ENCODE measurements around the gene CLDN6.

CLDN6 gene

DNA sequence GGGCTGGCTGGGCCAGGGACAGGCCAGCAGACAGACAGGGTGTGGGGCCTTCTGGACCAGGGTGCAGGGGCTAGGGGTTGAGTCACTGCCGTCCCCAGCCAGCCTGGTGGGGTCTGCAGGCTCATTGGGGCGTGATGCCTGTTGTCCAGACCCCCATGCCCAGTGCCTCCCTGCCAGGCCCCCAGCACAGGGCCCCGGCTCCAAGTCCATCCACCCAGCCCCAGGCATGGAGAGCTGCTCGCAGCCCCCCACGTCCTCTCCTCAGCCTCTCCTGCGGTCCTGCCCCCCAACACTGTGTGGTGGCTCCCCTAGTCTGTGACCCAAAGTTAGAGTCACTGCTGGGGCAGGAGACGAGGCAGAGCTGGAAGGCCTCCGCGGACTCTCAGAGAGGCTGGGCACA lies 30.7 kb downstream of the CLDN6 start:
- no peak for DNase-seq

GRCh38 chr16:2986623-2987188 lies 31.3 kb downstream of the CLDN6 start:
- DNase-seq = no peak

DNA sequence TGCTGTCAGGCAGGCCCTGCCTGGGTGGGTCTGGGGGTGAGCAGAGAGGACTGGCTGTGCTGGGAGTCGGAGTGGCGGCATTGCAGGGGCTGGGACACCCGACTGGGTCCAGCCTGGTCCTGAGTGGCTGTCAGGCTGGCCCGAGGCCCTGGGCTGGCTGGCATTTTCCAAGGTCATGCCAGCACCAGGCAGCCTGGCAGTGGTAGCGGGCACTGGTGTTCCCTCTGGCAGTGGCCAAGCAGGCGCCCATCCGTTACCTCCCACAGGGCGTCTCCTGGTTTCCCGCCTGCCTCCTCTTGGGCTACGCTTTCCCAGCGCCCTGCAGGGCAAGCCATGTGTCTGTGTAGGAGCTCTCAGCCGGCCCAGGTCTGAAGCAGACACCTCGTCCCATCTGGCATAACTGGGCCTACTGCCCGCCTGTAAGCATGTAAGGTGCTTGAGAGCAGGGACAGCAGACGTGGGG lies 32.1 kb downstream of the CLDN6 start:
- DNase-seq = no peak

- no peak for DNase-seq
Measured at GRCh38 chr16:2985462-2985861, 32.5 kb downstream of the CLDN6 start.

DNA sequence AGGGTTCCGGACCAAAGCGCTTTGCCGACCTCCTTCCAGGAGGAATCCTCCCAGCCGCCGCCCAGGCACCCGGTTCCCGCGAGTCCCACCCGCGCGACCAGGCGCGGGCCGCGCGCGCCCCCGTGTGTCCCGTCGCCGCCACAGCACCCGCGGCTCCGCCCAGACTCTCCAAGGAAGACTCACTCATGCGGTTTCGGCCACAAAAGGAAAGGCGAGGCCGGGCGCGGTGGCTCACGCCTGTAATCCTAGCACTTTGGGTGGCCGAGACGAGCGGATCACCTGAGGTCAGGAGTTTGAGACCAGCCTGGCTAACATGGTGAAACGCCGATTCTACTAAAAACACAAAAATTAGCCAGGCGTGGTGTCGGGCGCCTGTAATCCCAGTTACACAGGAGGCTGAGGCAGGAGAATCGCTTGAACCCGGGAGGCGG lies 34.3 kb downstream of the CLDN6 start:
- peak; percentile 82 for DNase-seq

DNA sequence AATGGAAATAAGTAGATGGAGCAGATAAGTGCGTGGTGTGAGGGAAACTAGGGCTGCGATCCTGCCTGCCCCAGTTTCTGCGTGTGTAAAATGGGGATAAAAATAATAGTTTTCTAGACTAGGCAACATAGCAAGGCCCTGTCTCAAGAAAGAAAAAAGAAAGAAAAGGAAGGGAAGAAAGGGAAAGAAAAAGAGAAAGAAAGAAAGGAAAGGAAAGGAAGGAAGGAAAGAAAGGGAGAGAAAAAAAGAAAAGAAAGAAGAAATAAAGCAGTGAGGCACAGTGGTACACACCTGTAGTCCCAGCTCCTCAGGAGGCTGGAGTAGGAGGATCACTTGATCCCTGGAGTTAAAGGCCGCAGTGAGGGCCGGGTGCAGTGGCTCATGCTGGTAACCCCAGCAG lies 35.6 kb downstream of the CLDN6 start:
- no peak for DNase-seq

- DNase-seq = no peak
Measured at GRCh38 chr16:2981899-2982250, 36.1 kb downstream of the CLDN6 start.

DNA sequence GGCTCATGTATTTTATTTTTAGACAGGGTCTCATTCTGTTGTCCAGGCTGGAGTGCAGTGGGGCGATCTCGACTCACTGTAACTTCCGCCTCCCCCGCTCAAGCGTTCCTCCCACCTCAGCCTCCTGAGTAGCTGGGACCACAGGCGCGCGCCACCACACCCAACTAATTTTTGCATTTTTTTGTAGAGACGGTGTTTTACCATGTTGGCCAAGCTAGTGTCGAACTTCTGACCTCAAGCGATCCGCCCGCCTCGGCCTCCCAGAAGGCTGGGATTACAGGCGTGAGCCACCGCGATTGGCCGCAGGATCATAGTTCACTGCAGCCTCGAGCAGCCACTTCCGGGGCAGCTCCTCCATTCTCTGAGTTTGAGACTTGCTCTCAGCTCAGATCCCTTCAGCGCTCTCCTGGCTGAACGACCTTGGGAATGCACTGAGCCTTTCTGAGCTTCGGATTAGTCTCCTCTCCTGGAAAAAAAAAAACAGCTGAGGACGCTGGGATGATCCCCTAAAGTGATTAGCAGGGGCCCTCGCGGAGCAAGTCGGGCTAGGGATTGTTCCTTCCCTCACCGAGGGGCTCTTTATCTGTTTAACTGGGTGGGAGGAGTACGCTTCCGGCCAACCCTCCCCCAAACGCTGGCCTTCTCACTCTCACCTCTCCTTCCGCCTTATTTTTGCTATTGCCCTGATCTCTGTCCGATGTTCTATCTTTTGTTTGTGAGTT lies 36.6 kb downstream of the CLDN6 start:
- no peak for DNase-seq

DNA sequence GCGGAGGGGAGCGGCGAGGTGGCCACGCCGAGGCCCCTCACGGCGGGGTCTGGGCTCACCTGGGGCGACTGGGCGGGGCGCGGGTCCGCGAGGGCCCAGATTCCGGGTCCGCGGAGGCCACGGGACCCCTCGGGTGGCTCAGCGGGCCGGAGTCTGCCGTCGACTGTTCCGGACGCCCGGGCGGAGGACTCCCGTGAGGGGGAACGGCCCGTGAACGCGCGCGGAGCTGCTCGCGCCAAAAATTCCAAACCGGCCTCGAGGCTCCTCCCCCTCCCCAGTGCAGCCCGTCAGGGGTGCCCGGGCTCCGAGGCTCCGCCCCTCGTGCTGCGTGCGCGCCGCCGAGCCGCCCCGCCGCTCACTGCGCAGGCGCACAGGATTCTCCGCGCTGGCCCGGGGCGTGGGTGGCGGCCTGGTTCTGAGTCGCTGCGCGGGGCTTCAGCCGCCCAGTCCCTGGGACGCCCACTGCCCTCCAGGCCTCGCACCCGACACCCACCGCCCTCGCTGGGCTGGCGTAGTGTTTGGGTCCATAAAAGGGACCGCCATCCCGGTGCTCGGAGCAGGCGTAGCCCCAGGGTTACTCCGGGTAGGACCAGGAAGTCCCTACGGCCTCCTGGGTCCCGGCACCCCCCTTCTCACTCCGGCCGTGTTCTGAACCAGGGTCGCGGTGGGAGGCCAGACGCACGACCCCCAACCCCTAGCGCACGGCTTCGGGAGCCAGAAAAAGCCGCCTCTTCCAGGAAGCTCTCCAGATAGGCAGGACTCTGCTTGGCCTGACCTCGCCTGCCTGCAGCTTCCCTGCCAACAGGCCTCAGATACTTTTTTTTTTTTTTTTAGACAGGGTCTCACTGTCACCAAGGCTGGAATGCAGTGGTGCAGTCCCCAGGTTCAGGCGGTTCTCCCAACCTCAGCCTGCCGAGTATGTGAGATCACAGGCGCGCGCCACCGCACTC lies 37.5 kb downstream of the CLDN6 start, which contains the start of gene PKMYT1:
PKMYT1 (minus strand) TSS at position 220 of the 950 bp plus-strand sequence. CDS start 789 bp downstream, outside the sequence.
- DNase-seq = peak; percentile 83

DNA sequence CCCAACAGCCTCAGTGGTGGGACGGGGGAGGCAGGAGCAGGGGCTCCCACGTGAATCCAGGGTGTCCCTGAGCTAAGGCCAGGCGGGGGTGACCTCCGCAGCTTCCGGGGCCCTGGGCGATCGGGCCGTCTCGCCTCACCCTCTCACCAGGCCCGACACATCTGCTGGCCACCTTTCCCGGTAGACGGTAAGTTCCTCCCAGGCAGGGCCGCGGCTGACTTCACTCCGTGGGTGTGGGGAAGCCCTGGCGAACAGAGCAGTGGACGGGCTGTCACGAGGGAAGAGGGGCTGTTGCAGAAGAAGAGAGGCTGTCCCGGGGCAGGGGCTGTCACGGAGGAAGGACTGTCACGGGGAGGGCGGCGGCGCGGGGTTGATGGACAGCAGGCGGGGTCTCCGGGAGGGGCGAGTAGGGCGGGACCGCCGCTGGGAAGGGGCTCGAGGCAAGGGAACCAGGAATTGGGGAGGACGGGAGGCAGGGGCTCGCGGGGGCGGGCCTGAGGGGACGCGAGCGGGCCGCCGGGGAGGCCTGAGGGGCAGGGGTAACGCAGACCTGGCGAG lies 38.2 kb downstream of the CLDN6 start:
- no peak for DNase-seq

DNA sequence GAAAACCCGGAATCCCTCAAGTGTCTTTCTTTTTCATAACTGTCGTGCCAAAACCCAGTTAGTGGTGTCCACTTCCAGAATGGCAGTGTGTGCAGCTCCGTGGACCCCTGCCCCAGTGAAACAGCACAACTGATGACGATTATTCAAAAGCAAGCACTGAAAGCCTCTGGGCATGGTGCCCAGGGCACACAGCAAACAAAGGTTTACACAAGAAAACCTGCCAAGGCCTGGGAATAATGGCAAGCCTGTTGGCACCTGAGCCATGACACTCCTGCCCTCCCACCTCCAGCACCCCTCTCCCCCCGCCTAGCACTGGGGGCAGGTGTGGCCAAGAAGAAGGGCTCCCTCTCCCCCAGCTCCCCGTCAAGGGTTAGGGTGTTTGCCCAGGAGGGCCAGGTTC lies 40.5 kb downstream of the CLDN6 start:
- DNase-seq = no peak

GRCh38 chr16:2976673-2977072 lies 41.3 kb downstream of the CLDN6 start:
- no peak for DNase-seq

- no peak for DNase-seq
Measured at GRCh38 chr16:2976201-2976600, 41.8 kb downstream of the CLDN6 start.

DNA sequence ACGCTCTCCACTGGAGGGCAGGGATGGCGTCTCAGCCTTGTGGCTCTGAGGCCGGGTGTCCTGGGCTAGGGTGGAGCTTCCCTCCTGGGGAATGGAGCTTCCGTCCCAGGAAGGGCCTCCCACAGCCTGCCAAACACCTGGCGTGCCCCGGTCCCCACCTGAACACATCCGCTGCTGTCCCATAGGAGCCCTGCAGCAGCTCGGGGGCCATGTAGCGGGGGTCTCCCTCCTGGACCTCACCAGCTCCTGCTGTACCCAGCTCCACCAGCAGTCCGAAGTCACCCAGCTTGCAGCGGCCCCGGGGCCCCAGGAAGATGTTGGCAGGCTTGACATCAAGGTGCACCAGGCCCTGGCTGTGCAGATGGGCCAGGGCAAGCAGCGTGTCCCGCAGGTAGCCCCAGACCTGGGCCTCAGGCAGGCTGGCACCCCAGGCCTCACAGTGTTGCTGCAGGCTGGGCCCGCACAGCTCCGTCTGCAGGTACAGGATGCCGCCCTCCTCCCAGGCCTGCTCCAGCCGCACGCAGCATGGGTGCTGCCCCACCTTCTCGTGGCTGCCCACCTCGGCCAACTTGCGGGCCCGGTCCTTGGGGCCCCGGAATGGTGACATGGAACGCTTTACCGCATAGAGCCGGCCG lies 42.7 kb downstream of the CLDN6 start:
- DNase-seq = no peak

GRCh38 chr16:2974319-2975056 lies 43.5 kb downstream of the CLDN6 start:
- DNase-seq = no peak

DNA sequence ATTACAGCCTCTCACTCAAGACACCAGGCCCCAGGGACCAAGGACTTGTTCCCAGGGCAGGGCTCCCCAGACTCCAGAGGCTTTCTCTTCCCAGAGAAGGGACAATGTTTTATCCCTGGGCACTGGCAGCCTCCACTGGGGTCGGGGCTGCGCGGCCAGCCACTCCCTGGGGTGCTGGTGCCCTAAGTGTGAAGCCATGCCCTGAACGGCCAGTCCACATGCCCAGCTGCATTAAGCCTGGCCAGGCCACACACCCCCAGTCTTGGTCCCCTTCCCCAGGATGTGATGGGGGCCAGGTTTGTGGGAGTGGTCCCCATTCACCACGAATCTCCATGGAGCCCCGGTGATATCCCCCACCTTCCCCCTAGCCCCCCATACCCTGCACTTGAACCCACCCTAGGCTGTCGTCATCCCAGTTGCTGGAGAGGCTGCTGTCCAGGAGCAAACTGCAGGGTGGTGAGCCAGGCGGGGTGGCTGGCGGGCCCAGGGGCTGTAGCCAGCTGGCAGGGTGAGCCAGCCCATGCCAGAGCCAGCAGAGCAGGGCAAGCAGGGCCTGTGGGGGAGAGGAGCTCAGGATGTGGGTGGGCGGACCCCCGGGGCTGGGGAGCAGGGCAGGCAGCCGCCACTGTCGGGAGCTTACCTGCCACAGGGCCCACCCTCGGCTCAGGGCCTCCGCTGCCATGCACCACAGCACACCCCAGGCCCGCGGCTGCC lies 44.2 kb downstream of the CLDN6 start:
- DNase-seq = no peak

- no peak for DNase-seq
Measured at GRCh38 chr16:2973093-2973492, 44.9 kb downstream of the CLDN6 start.

GRCh38 chr16:2971985-2972784 lies 45.8 kb downstream of the CLDN6 start:
- no peak for DNase-seq

DNA sequence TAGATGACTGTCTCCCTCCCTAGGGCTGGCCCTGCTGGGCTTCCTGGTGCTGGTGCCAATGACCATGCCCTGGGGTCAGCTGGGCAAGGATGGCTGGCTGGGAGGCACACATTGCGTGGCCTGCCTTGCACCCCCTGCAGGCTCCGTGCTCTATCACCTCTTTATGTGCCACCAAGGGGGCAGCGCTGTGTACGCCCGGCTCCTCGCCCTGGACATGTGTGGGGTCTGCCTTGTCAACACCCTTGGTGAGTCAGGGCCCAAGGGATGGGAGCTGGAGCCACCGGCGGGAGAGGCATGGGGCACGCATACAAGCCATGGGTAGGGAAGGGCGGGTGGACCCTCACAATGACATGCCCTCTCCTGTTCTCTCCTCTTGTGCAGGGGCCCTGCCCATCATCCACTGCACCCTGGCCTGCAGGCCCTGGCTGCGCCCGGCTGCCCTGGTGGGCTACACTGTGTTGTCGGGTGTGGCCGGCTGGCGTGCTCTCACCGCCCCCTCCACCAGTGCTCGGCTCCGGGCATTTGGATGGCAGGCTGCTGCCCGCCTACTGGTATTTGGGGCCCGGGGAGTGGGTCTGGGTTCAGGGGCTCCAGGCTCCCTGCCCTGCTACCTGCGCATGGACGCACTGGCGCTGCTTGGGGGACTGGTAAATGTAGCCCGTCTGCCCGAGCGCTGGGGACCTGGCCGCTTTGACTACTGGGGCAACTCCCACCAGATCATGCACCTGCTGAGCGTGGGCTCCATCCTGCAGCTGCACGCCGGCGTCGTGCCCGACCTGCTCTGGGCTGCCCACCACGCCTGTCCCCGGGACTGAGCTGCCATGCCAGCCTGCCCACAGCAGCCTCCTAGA lies 46.6 kb downstream of the CLDN6 start:
- DNase-seq = no peak

All from fibroblast of skin of back (primary cell).